ENCODE data around the gene TMEM175.

TMEM175 gene

DNA sequence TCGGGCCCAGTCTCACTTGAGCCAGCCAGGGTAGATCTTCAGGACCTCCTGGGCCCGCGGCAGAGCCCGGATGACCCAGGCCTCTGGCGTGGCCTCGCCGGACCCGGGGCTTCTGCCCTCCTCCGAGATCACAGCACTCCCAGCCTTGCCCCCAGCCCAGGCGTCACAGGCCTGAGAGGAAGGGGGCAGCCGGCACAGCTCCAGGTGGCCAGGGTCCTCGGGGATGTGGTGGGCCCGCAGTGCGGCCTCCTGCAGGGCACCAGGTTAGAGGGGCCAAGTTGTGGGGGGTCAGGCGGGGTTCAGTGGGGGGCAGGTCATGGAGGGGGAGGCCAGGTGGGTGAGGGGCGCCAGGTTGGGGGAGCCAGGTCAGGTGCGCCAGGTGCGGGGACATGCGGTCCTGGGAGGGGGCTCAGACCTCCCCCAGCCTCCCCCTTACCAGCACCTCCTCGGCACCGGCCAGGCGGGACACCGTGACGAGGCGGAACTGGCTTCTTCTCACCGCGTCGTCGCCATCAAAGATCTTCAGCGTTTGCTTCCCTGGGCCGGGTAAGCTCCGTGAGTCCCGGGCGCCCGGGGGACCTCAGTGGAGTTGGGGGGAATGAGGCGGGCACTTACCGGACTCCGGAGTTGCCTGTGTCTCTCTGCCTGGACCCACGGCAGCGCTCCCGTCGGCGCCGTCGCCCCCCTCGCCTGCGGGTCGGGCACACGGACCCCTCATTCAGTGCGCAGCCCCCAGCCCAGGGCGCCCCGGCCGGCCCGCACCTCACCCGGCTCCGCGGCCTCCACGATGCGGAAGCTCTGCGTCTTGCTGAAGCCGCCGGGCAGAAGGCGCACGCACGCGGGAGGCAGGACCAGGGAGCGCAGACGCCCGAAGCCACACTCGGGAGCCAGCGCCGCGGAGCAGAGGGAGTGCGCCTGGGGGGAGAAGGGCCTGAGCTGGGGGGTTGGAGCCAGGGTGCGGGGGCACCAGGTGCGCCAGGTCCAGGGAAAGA lies 35.1 kb downstream of the TMEM175 start:
- Histone ChIP-seq H3K36me3 (ENCODE audit: control insufficient read depth in 2 of 2, insufficient read depth in 1 of 2, low read length in 2 of 2) (peaks cover 0 to 42% of the 10 kb centered on the region in 2 experiments; a peak in 1 of 3 replicates), H3K4me3 (ENCODE audit: low read depth, low read length) (no peak overlapping the region), H3K9me3 (ENCODE audit: control insufficient read depth, insufficient read depth, low read depth, low read length) (no peaks in the 10 kb centered on the region), H3K4me1 (ENCODE audit: control insufficient read depth, insufficient read depth, low read length) (no peaks in the 10 kb centered on the region), H3K27ac (ENCODE audit: extremely low read depth, low read depth, low read length) (no peak overlapping the region)
- ChIA-PET CTCF (no interaction called here), POLR2A (no interaction called here)
- TF ChIP-seq ZNF555 (tag by site-specific recombination; conservative IDR thresholded peaks at IDR 0.05) (no peak), ZNF626 (tag by site-specific recombination; IDR thresholded peaks at IDR 0.05) (no peak)
- TF ChIP-seq, protein P1, sequence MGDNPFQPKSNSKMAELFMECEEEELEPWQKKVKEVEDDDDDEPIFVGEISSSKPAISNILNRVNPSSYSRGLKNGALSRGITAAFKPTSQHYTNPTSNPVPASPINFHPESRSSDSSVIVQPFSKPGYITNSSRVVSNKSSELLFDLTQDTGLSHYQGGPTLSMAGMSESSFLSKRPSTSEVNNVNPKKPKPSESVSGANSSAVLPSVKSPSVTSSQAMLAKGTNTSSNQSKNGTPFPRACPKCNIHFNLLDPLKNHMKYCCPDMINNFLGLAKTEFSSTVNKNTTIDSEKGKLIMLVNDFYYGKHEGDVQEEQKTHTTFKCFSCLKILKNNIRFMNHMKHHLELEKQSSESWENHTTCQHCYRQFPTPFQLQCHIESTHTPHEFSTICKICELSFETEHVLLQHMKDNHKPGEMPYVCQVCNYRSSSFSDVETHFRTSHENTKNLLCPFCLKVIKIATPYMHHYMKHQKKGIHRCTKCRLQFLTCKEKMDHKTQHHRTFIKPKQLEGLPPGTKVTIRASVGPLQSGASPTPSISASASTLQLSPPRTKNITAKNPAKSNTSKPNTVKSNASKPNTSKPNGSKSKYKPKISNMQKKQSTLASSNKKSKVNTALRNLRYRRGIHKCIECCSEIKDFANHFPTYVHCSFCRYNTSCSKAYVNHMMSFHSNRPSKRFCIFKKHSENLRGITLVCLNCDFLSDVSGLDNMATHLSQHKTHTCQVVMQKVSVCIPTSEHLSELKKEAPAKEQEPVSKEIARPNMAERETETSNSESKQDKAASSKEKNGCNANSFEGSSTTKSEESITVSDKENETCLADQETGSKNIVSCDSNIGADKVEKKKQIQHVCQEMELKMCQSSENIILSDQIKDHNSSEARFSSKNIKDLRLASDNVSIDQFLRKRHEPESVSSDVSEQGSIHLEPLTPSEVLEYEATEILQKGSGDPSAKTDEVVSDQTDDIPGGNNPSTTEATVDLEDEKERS (tag by site-specific recombination; IDR thresholded peaks at IDR 0.05): no peak
- TF ChIP-seq, protein P2, sequence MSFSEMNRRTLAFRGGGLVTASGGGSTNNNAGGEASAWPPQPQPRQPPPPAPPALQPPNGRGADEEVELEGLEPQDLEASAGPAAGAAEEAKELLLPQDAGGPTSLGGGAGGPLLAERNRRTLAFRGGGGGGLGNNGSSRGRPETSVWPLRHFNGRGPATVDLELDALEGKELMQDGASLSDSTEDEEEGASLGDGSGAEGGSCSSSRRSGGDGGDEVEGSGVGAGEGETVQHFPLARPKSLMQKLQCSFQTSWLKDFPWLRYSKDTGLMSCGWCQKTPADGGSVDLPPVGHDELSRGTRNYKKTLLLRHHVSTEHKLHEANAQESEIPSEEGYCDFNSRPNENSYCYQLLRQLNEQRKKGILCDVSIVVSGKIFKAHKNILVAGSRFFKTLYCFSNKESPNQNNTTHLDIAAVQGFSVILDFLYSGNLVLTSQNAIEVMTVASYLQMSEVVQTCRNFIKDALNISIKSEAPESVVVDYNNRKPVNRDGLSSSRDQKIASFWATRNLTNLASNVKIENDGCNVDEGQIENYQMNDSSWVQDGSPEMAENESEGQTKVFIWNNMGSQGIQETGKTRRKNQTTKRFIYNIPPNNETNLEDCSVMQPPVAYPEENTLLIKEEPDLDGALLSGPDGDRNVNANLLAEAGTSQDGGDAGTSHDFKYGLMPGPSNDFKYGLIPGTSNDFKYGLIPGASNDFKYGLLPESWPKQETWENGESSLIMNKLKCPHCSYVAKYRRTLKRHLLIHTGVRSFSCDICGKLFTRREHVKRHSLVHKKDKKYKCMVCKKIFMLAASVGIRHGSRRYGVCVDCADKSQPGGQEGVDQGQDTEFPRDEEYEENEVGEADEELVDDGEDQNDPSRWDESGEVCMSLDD (tag by site-specific recombination; IDR thresholded peaks at IDR 0.05): 0 out of 2 replicates have a peak, but pooled peaks have one; percentile 21
- TF ChIP-seq, protein P3, sequence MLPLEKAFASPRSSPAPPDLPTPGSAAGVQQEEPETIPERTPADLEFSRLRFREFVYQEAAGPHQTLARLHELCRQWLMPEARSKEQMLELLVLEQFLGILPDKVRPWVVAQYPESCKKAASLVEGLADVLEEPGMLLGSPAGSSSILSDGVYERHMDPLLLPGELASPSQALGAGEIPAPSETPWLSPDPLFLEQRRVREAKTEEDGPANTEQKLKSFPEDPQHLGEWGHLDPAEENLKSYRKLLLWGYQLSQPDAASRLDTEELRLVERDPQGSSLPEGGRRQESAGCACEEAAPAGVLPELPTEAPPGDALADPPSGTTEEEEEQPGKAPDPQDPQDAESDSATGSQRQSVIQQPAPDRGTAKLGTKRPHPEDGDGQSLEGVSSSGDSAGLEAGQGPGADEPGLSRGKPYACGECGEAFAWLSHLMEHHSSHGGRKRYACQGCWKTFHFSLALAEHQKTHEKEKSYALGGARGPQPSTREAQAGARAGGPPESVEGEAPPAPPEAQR (tag by site-specific recombination; IDR thresholded peaks at IDR 0.05): no peak

DNA sequence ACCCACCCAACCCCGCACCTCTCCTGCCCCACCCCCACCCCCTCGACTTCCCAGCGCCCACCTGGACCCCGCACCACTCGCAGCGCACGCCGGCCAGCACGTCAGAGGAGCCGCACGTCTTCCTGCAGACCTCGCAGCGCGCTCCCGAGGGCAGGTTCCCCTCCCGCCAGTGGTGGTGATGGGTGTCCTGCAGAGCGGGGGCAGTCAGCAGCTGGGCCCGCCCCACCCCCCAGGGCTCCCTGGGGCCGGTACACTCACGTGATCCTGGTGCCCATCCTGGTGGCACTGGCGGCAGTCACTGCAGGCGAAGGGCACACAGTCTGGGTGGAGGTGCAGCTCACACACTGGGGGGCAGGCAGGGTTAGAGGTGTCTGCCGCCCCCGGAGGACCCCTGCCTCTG lies 36.0 kb downstream of the TMEM175 start:
- CTCF ChIA-PET: no interaction called here
- no peaks in the 10 kb centered on the region for H3K9me3 ChIP-seq (ENCODE audit: control insufficient read depth, insufficient read depth, low read depth, low read length)
- H3K27ac ChIP-seq (ENCODE audit: extremely low read depth, low read depth, low read length): no peak overlapping the region
- POLR2A ChIA-PET: no interaction called here
- no peak overlapping the region for H3K4me3 ChIP-seq (ENCODE audit: low read depth, low read length)
- peaks cover 0 to 34% of the 10 kb centered on the region in 2 experiments; a peak in 1 of 3 replicates for H3K36me3 ChIP-seq (ENCODE audit: control insufficient read depth in 2 of 2, insufficient read depth in 1 of 2, low read length in 2 of 2)
- TF ChIP-seq ZNF785 (tag by site-specific recombination; IDR thresholded peaks at IDR 0.05) (no peak), KLF1 (tag by site-specific recombination; IDR thresholded peaks at IDR 0.05) (peak; percentile 32; the same call in 1 of the 2 replicates), IKZF3 (tag by site-specific recombination; IDR thresholded peaks at IDR 0.05) (no peak)
- H3K4me1 ChIP-seq (ENCODE audit: control insufficient read depth, insufficient read depth, low read length): no peaks in the 10 kb centered on the region

DNA sequence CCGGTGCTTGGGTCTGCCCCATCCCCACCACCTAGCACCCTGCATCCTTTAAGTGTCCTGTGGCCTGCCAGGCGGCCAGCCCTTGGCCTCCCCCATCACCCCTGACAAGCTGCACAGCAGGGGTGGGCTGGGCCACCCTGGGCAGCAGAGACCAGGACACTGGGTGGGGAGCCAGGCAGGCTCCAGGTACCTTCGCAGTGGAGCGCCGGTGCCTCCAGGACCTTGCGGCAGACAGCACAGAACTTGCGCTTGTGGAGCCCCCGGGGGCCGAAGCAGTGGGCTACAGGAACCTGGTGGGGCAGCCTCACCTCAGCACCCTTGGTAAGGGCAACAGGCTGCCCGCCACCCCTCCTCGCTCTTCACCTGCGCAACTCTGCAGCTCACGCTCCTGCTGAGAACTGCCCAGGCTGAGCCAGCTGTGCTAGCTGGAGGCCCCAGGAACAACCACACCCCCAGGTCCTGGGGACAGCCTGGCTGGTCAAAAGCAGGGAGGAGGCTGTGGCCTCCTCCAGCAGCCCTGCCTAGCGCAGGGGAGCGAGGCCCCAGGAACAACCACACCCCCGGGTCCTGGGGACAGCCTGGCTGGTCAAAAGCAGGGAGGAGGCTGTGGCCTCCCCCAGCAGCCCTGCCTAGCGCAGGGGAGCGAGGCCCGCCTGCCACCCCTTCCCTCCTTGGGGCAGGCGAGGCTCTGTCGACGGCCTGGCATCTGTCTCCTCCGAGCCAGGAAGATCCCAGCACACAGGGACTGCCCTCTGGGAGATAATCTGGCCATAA lies 36.5 kb downstream of the TMEM175 start:
- Histone ChIP-seq H3K4me1 (ENCODE audit: control insufficient read depth, insufficient read depth, low read length) (no peaks in the 10 kb centered on the region), H3K36me3 (ENCODE audit: control insufficient read depth in 2 of 2, insufficient read depth in 1 of 2, low read length in 2 of 2) (peaks cover 0 to 29% of the 10 kb centered on the region in 2 experiments; a peak in 1 of 3 replicates), H3K27ac (ENCODE audit: extremely low read depth, low read depth, low read length) (no peak overlapping the region), H3K9me3 (ENCODE audit: control insufficient read depth, insufficient read depth, low read depth, low read length) (no peaks in the 10 kb centered on the region), H3K4me3 (ENCODE audit: low read depth, low read length) (no peak overlapping the region)
- peak; percentile 51; the same call in 1 of the 2 replicates for TF ChIP-seq GLIS2 (tag by site-specific recombination; IDR thresholded peaks at IDR 0.05)
- no peak for TF ChIP-seq ZNF155 (tag by site-specific recombination; IDR thresholded peaks at IDR 0.05)
- 0 out of 2 replicates have a peak, but pooled peaks have one; percentile 6 for TF ChIP-seq ZIC2 (tag by site-specific recombination; IDR thresholded peaks at IDR 0.05)
- POLR2A ChIA-PET: no interaction called here
- CTCF ChIA-PET: no interaction called here

All from HEK293 (cell line).